Measurements from ENCODE around the gene ALAS1.

The ALAS1 gene

DNA sequence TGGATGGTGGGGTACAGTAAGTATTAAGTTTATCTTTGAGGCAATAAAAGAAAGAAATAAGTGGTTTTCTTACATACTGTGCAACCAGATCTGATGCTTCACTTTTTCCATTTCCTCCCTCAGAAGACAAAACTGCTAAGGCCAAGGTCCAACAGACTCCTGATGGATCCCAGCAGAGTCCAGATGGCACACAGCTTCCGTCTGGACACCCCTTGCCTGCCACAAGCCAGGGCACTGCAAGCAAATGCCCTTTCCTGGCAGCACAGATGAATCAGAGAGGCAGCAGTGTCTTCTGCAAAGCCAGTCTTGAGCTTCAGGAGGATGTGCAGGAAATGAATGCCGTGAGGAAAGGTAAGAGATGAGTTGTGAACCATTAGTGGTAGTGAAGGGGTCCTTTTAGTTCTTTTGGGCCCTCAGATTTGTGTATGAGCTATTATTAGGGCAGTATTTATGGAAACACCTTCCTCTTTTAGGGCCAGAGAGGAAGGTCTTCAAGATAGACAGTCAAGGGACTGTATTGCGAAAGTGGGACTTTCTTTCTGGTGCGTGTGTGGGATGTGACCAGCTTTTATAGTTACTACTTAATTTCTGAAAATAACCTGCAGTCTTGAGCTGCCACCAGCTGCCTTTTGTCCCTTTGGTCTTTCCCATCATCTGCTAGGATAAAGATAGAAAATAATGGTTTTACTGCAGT is 4.6 kb downstream of the ALAS1 start:
- Histone ChIP-seq H3K9ac (ENCODE audit: low read depth, low read length) (no peak overlapping the region), H3K36me3 (ENCODE audit: insufficient read depth, low read length) (peaks cover 80% of the 10 kb centered on the region), H3K9me3 (ENCODE audit: insufficient read depth, low read depth, low read length) (no peaks in the 10 kb centered on the region), H3K27ac (ENCODE audit: low read depth, low read length) (no peak overlapping the region), H3K4me1 (ENCODE audit: insufficient read depth, low read length) (peaks cover 2% of the 10 kb centered on the region; the same call in 1 of the 2 replicates), H3K27me3 (ENCODE audit: insufficient read depth, low read length) (no peaks in the 10 kb centered on the region), H3K4me3 (ENCODE audit: low read length) (no peak overlapping the region)
- 97% methylated on average over 4 of the region's 4 CpGs for WGBS

DNA sequence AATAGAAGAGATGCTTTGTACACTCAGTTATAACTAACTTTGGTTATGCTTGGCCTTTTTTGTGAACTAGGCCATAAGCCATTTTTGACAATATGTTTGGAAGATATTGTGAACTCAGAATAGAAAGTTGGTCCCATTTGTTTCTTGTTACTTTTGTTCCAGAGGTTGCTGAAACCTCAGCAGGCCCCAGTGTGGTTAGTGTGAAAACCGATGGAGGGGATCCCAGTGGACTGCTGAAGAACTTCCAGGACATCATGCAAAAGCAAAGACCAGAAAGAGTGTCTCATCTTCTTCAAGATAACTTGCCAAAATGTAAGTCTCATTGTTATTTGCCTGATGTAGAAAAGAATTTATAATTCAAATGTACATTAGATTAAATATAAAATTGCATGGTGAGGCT is 5.7 kb downstream of the ALAS1 start:
- H3K27ac ChIP-seq (ENCODE audit: low read depth, low read length): no peak overlapping the region
- no peak overlapping the region for H3K9ac ChIP-seq (ENCODE audit: low read depth, low read length)
- H3K36me3 ChIP-seq (ENCODE audit: insufficient read depth, low read length): peaks cover 92% of the 10 kb centered on the region
- no peaks in the 10 kb centered on the region for H3K27me3 ChIP-seq (ENCODE audit: insufficient read depth, low read length)
- no peaks in the 10 kb centered on the region for H3K9me3 ChIP-seq (ENCODE audit: insufficient read depth, low read depth, low read length)
- 88% methylated on average over 1 of the region's 1 CpG for WGBS
- no peaks in the 10 kb centered on the region for H3K4me1 ChIP-seq (ENCODE audit: insufficient read depth, low read length)
- no peak overlapping the region for H3K4me3 ChIP-seq (ENCODE audit: low read length)

DNA sequence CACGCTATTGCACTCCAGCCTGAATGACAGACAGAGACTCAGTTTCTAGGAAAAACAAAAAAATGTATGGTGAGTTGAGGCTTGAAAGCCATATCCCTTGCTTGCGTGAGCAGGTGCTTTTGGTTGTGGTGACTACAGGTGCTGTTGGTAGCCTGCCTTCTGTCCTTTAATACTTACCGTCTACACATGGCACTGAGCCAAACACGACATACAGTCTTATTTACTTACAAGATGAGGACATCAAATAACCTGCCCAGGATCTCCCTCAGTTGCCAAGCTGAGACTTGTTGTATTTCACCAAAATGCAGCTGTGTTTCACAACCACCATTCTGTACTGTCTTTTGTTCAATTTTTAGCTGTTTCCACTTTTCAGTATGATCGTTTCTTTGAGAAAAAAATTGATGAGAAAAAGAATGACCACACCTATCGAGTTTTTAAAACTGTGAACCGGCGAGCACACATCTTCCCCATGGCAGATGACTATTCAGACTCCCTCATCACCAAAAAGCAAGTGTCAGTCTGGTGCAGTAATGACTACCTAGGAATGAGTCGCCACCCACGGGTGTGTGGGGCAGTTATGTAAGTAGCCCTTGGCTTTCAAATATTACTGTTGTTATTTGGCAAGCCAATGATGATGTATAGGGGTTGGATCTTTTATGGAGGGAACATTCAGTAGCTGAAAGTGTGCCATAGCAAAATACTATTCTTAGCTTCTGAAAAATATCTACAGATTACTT is 6.5 kb downstream of the ALAS1 start:
- H3K4me3 ChIP-seq (ENCODE audit: low read length): no peak overlapping the region
- H3K9ac ChIP-seq (ENCODE audit: low read depth, low read length): no peak overlapping the region
- no peaks in the 10 kb centered on the region for H3K9me3 ChIP-seq (ENCODE audit: insufficient read depth, low read depth, low read length)
- no peak overlapping the region for H3K27ac ChIP-seq (ENCODE audit: low read depth, low read length)
- no peaks in the 10 kb centered on the region for H3K27me3 ChIP-seq (ENCODE audit: insufficient read depth, low read length)
- 95% methylated on average over 10 of the region's 10 CpGs for WGBS
- H3K4me1 ChIP-seq (ENCODE audit: insufficient read depth, low read length): no peaks in the 10 kb centered on the region
- peaks cover 95% of the 10 kb centered on the region for H3K36me3 ChIP-seq (ENCODE audit: insufficient read depth, low read length)

DNA sequence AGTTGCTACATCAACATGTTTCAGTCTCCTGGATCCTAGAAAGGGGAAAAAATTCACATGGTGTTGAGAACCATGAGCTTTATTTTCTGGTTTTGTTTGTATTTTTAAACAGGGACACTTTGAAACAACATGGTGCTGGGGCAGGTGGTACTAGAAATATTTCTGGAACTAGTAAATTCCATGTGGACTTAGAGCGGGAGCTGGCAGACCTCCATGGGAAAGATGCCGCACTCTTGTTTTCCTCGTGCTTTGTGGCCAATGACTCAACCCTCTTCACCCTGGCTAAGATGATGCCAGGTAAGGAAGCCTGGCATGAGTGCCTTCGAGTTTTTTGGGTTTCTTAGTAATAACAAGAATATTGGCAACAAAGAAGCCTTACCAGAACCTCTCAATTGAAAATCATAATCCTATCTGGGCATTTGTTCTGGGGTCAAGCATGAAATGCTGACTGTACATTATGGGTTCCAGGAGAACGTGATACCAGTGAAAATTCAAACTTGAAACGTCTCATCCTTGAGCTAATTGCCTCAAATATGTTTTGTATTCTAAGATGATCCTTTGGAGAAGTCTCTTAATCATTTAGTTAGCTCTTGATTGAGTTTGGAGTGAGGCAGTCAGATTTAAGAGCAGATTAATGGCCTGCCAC is 7.9 kb downstream of the ALAS1 start:
- Histone ChIP-seq H3K36me3 (ENCODE audit: insufficient read depth, low read length) (peaks cover 96% of the 10 kb centered on the region), H3K27ac (ENCODE audit: low read depth, low read length) (no peak overlapping the region), H3K4me1 (ENCODE audit: insufficient read depth, low read length) (no peaks in the 10 kb centered on the region), H3K27me3 (ENCODE audit: insufficient read depth, low read length) (no peaks in the 10 kb centered on the region), H3K4me3 (ENCODE audit: low read length) (no peak overlapping the region), H3K9me3 (ENCODE audit: insufficient read depth, low read depth, low read length) (no peaks in the 10 kb centered on the region), H3K9ac (ENCODE audit: low read depth, low read length) (no peak overlapping the region)
- 96% methylated on average over 5 of the region's 6 CpGs for WGBS

DNA sequence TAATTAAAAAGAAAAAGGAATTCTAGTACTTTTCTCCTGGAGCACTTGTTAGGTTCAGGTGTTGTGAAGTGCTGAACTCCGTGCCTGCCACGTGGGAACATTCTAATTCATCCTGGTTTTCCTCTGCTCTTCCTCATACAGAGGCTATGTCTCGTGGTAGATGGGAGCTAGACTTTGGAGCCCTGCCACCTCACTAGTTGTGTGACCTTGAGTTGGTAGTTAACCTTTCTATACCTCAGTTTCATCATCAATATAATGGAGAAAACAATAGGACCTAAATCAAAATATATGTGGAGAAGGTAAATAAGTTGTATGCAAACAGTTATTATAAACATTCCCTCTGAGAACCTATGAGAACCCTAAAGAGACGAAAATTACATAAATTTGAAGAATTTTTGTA is 10.6 kb downstream of the ALAS1 start:
- Histone ChIP-seq H3K9ac (ENCODE audit: low read depth, low read length) (no peak overlapping the region), H3K9me3 (ENCODE audit: insufficient read depth, low read depth, low read length) (no peaks in the 10 kb centered on the region), H3K4me3 (ENCODE audit: low read length) (no peak overlapping the region), H3K27me3 (ENCODE audit: insufficient read depth, low read length) (no peaks in the 10 kb centered on the region), H3K27ac (ENCODE audit: low read depth, low read length) (no peak overlapping the region), H3K4me1 (ENCODE audit: insufficient read depth, low read length) (no peaks in the 10 kb centered on the region), H3K36me3 (ENCODE audit: insufficient read depth, low read length) (peaks cover 95% of the 10 kb centered on the region)
- WGBS: 93% methylated on average over 4 of the region's 4 CpGs

DNA sequence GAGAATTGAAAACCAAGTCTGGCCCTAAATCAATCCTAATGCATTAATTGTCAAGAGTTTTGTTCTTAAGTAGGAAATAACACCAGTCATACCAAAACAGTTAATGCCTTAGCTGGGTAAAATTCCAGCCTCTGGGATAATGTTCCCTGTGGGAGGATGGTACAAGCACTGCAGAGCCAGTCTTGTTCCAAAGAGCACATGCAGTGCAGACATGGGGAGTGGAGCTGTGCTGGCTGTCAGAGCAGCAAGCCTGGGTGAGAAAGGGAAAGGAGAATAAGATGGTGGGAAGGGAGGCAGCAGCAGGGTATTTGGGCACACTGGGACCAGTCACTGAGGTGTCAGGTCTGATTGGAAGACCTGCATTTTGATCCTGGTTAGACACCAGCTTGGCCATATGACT is 12.1 kb downstream of the ALAS1 start:
- peaks cover 95% of the 10 kb centered on the region for H3K36me3 ChIP-seq (ENCODE audit: insufficient read depth, low read length)
- H3K9me3 ChIP-seq (ENCODE audit: insufficient read depth, low read depth, low read length): no peaks in the 10 kb centered on the region
- no peaks in the 10 kb centered on the region for H3K4me1 ChIP-seq (ENCODE audit: insufficient read depth, low read length)
- no peak overlapping the region for H3K9ac ChIP-seq (ENCODE audit: low read depth, low read length)
- no peak overlapping the region for H3K4me3 ChIP-seq (ENCODE audit: low read length)
- H3K27me3 ChIP-seq (ENCODE audit: insufficient read depth, low read length): no peaks in the 10 kb centered on the region
- no peak overlapping the region for H3K27ac ChIP-seq (ENCODE audit: low read depth, low read length)

DNA sequence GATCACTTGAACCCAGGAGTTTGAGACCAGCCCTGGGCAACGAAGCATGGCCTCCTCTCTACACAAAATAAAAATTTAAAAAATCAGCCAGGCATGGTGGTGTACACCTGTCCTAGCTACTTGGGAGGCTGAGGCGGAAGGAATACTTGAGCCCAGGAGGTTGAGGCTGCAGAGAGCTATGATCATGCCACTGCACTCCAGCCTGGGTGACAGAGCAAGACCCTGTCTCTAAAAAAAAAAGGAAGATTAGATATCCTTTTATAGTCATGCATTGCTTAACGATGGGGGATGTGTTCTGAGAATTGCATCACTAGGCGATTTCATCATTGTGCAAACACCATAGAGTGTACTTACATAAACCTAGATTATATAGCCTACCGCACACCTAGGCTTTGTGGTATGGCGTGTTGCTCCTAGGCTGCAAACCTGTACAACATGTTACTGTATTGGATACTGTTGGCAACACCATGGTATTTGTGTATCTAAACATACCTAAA is 12.6 kb downstream of the ALAS1 start:
- WGBS: 95% methylated on average over 5 of the region's 6 CpGs
- Histone ChIP-seq H3K27ac (ENCODE audit: low read depth, low read length) (no peak overlapping the region), H3K9ac (ENCODE audit: low read depth, low read length) (no peak overlapping the region), H3K4me3 (ENCODE audit: low read length) (no peak overlapping the region), H3K36me3 (ENCODE audit: insufficient read depth, low read length) (peaks cover 93% of the 10 kb centered on the region), H3K4me1 (ENCODE audit: insufficient read depth, low read length) (no peaks in the 10 kb centered on the region), H3K9me3 (ENCODE audit: insufficient read depth, low read depth, low read length) (no peaks in the 10 kb centered on the region), H3K27me3 (ENCODE audit: insufficient read depth, low read length) (no peaks in the 10 kb centered on the region)

DNA sequence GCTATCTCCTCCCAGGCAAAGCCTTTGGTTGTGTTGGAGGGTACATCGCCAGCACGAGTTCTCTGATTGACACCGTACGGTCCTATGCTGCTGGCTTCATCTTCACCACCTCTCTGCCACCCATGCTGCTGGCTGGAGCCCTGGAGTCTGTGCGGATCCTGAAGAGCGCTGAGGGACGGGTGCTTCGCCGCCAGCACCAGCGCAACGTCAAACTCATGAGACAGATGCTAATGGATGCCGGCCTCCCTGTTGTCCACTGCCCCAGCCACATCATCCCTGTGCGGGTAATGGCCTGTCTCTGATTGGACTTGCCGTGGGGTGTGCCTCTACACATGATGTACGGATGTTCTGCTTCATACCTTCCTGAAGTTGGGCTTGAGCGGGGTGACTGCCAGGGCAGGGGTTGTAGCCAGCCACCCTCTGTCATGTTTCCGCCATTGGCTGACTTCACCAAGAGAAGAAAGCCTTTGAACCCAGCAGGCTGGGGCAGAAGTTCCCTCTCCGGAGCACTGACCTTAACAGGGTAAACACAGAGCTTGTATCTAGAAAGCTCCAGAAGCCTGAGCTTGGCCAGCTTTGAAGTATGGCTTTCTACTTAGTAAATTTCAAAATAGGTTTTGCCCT is 13.4 kb downstream of the ALAS1 start:
- Histone ChIP-seq H3K4me3 (ENCODE audit: low read length) (no peak overlapping the region), H3K4me1 (ENCODE audit: insufficient read depth, low read length) (no peaks in the 10 kb centered on the region), H3K9ac (ENCODE audit: low read depth, low read length) (no peak overlapping the region), H3K27me3 (ENCODE audit: insufficient read depth, low read length) (no peaks in the 10 kb centered on the region), H3K27ac (ENCODE audit: low read depth, low read length) (no peak overlapping the region), H3K9me3 (ENCODE audit: insufficient read depth, low read depth, low read length) (no peaks in the 10 kb centered on the region), H3K36me3 (ENCODE audit: insufficient read depth, low read length) (peaks cover 85% of the 10 kb centered on the region)
- WGBS: 95% methylated on average over 18 of the region's 18 CpGs

DNA sequence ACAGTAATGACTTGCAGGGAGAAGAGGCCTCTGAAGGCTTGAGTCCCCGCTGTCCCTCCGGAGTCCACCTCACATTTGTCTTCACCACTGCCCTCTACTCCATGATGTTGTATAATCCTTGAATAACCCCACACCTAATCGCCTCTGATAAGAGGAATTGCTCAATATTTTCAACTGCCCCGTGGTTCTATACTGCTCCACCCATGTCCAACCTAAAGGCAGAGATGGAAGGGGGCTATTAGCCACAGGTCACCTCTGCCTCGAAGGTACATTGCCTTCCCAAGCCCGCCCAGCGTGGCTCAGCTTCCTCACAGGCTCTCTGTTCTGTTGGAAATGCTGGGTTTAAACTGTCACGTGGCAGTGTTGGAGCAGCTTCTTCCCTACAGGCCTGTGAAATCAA is 15.0 kb downstream of the ALAS1 start:
- H3K27me3 ChIP-seq (ENCODE audit: insufficient read depth, low read length): no peaks in the 10 kb centered on the region
- no peaks in the 10 kb centered on the region for H3K9me3 ChIP-seq (ENCODE audit: insufficient read depth, low read depth, low read length)
- H3K36me3 ChIP-seq (ENCODE audit: insufficient read depth, low read length): peaks cover 71% of the 10 kb centered on the region
- H3K27ac ChIP-seq (ENCODE audit: low read depth, low read length): no peak overlapping the region
- no peaks in the 10 kb centered on the region for H3K4me1 ChIP-seq (ENCODE audit: insufficient read depth, low read length)
- no peak overlapping the region for H3K4me3 ChIP-seq (ENCODE audit: low read length)
- WGBS: 82% methylated on average over 8 of the region's 8 CpGs
- no peak overlapping the region for H3K9ac ChIP-seq (ENCODE audit: low read depth, low read length)

DNA sequence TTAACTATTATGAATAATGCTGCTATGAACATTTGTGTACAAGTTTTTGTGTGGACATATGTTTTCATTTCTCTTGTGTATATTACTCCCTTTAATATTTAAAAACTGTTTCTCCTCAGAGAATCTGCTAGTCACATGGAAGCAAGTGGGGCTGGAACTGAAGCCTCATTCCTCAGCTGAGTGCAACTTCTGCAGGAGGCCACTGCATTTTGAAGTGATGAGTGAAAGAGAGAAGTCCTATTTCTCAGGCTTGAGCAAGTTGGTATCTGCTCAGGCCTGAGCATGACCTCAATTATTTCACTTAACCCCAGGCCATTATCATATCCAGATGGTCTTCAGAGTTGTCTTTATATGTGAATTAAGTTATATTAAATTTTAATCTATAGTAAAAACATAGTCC is 15.9 kb downstream of the ALAS1 start:
- no peaks in the 10 kb centered on the region for H3K9me3 ChIP-seq (ENCODE audit: insufficient read depth, low read depth, low read length)
- H3K27ac ChIP-seq (ENCODE audit: low read depth, low read length): no peak overlapping the region
- no peaks in the 10 kb centered on the region for H3K27me3 ChIP-seq (ENCODE audit: insufficient read depth, low read length)
- H3K9ac ChIP-seq (ENCODE audit: low read depth, low read length): no peak overlapping the region
- H3K36me3 ChIP-seq (ENCODE audit: insufficient read depth, low read length): peaks cover 62% of the 10 kb centered on the region
- no peaks in the 10 kb centered on the region for H3K4me1 ChIP-seq (ENCODE audit: insufficient read depth, low read length)
- H3K4me3 ChIP-seq (ENCODE audit: low read length): no peak overlapping the region

DNA sequence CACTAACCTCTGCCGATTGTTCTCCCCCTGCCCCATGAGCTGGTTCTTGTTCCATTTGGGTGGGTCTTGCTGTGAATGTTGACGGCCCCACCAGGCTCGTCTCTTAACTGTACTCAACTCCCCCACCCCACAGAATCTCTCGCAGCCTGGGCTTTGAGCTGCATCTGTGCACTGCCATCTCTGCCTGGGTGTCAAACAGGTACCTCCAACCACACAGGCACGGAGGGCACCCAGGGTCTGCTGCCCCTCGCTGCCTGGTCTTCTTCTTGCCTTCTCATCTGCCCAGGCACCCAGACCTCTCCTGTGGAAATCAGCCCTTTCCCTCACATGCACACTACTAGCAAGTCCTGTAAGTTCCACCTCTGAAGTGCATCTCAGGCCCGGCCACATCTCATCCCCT is 17.4 kb downstream of the ALAS1 start:
- Histone ChIP-seq H3K4me1 (ENCODE audit: insufficient read depth, low read length) (no peaks in the 10 kb centered on the region), H3K9me3 (ENCODE audit: insufficient read depth, low read depth, low read length) (no peaks in the 10 kb centered on the region), H3K36me3 (ENCODE audit: insufficient read depth, low read length) (peaks cover 48% of the 10 kb centered on the region), H3K4me3 (ENCODE audit: low read length) (no peak overlapping the region), H3K27ac (ENCODE audit: low read depth, low read length) (no peak overlapping the region), H3K27me3 (ENCODE audit: insufficient read depth, low read length) (no peaks in the 10 kb centered on the region), H3K9ac (ENCODE audit: low read depth, low read length) (no peak overlapping the region)
- WGBS: 98% methylated on average over 7 of the region's 7 CpGs

All from HUES64 (cell line).